Measurements from ENCODE around the gene PGA5.

The PGA5 gene

DNA sequence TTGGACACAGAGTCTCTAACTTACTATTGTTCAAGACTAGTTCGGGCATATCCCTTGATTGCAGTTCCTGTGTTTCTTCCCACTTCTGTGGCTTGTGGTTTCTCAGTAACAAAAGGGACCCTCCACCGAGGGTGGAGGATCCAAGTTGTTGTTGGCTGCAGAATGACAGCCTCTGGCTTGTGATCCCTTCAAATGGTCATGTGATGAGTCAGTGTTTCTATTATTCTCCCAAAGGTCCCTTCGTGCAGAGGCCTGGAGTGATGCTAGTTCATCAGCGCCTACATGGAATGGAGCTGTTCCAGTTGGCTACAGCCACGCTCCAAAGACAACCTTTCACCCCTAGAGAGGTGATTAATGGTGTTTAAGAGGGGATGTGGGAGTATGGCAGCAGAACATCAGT is 56.8 kb downstream of the PGA5 start:
- no peak for DNase-seq

DNA sequence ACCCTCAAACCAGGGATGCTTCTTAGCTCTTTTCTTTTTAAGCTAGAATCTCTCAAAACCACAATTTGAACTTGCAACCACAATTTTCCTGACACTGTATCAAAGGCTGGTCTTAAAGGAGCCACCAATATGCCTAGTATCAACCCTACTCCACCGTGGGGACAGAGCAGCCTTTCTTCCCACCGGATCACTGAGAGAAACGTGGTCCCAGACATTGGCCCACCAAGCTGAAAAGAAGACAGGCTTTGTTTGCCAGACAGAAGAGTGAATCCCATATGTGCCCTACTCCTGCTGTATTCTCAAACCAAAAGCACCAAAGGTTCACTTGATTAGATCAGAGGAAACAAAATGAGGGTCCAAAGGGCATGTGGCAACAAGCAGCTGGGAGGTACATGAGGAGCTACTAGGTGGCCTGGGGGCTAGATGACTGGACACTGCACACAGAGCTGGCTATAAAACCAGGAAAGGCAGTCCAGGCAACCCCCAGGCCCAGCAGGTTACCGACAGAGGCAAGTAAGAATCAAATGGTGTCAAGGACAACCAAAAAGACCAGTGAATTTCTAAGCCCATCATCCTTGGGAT is 57.8 kb downstream of the PGA5 start:
- no peak for DNase-seq
